WTC11 (cell line): Measurements from ENCODE around the gene NRG3. TPM values are rescaled to one million over a fixed set of nuclear protein-coding genes. Genes with fewer than 3 reads are reported as not detected.

ENCODE experiments used
- ATAC-seq: fragments of 200-7000 bp; cut with Tn5 transposase; 2 replicates; pipeline ENCODE4 v1.10.0; 2021; ENCODE audit warnings: mild to moderate bottlenecking, moderate library complexity
- CTCF ChIA-PET: fragments of 300-600 bp; sonication (Branson Sonifier 250); formaldehyde crosslinking; loops from one replicate; lab custom pipeline; 2021; ENCODE audit warnings: antibody characterized with exemption; lab: Charles Lee
- POLR2A ChIA-PET: fragments of 350-600 bp; sonication (Branson Sonifier 250); formaldehyde crosslinking; loops from one replicate; lab custom pipeline; 2021; ENCODE audit warnings: antibody characterized with exemption; lab: Charles Lee
- DNase-seq: peaks from one replicate; pipeline ENCODE4 v3.0.0; 2021; ENCODE audit warnings: low spot score
- H3K27ac Mint-ChIP-seq: 2 replicates; pipeline ENCODE4 v1.8.0; 2021; ENCODE audit warnings: mixed read lengths
- H3K27me3 Mint-ChIP-seq: 2 replicates; pipeline ENCODE4 v1.8.0; 2021; ENCODE audit warnings: low read depth, mild to moderate bottlenecking, moderate library complexity, mixed read lengths
- H3K36me3 Mint-ChIP-seq: 2 replicates; pipeline ENCODE4 v1.8.0; 2021; ENCODE audit warnings: mixed read lengths
- H3K4me1 Mint-ChIP-seq: 2 replicates; pipeline ENCODE4 v1.8.0; 2022; ENCODE audit warnings: mixed read lengths
- H3K4me3 Mint-ChIP-seq: 2 replicates; pipeline ENCODE4 v1.8.0; 2021; ENCODE audit warnings: mild to moderate bottlenecking, moderate library complexity, mixed read lengths
- H3K9me3 Mint-ChIP-seq: 2 replicates; pipeline ENCODE4 v1.8.0; 2021; ENCODE audit warnings: mixed read lengths
- AR ChIP-seq: fragments of 250-450 bp; sonication (Bioruptor Pico); IDR thresholded peaks from 2 replicates; pipeline ENCODE4 v1.9.0; 2021; ENCODE audit warnings: mild to moderate bottlenecking
- ATF1 ChIP-seq: sonication (generic); formaldehyde crosslinking; IDR thresholded peaks from 2 replicates; pipeline ENCODE4 v1.8.1; 2023; ENCODE audit warnings: mild to moderate bottlenecking, moderate library complexity, missing genetic modification reagents
- ATF2 ChIP-seq: sonication (generic); formaldehyde crosslinking; IDR thresholded peaks from 2 replicates; pipeline ENCODE4 v1.8.1; 2022; ENCODE audit warnings: low read depth, missing genetic modification reagents, borderline replicate concordance
- ATF3 ChIP-seq: sonication (generic); formaldehyde crosslinking; conservative IDR thresholded peaks from 2 replicates; pipeline ENCODE4 v1.8.1; 2022; ENCODE audit warnings: mild to moderate bottlenecking, missing genetic modification reagents
- ERG ChIP-seq: fragments of 250-450 bp; sonication (Bioruptor Pico); IDR thresholded peaks from 2 replicates; pipeline ENCODE4 v1.8.0; 2021; ENCODE audit warnings: mild to moderate bottlenecking
- FOXP1 ChIP-seq: sonication (generic); formaldehyde crosslinking; IDR thresholded peaks from 2 replicates; pipeline ENCODE4 v1.8.0; 2022; ENCODE audit warnings: missing genetic modification reagents, mild to moderate bottlenecking, moderate library complexity, borderline replicate concordance
- GRHL2 ChIP-seq: fragments of 250-450 bp; sonication (Bioruptor Pico); IDR thresholded peaks from 2 replicates; pipeline ENCODE4 v1.8.0; 2022; ENCODE audit warnings: mild to moderate bottlenecking, moderate library complexity; ENCODE audit not compliant: insufficient replicate concordance, severe bottlenecking
- NFE2L1 ChIP-seq: sonication (generic); formaldehyde crosslinking; IDR thresholded peaks from 2 replicates; pipeline ENCODE4 v1.8.1; 2023; ENCODE audit warnings: missing genetic modification reagents
- NR1H2 ChIP-seq: sonication (generic); formaldehyde crosslinking; IDR thresholded peaks from 2 replicates; pipeline ENCODE4 v1.9.0; 2021; ENCODE audit warnings: mild to moderate bottlenecking, moderate library complexity, missing genetic modification reagents
- SOX15 ChIP-seq: fragments of 250-450 bp; sonication (Bioruptor Pico); IDR thresholded peaks from 2 replicates; pipeline ENCODE4 v1.9.0; 2021; ENCODE audit warnings: mild to moderate bottlenecking
- SP1 ChIP-seq: sonication (generic); formaldehyde crosslinking; conservative IDR thresholded peaks from 2 replicates; pipeline ENCODE4 v1.8.1; 2022; ENCODE audit warnings: missing genetic modification reagents
- TCF7 ChIP-seq: sonication (generic); formaldehyde crosslinking; IDR thresholded peaks from 2 replicates; pipeline ENCODE4 v1.8.0; 2022; ENCODE audit warnings: mild to moderate bottlenecking, low read depth, missing genetic modification reagents, moderate library complexity
- TP53 ChIP-seq: sonication (generic); formaldehyde crosslinking; IDR thresholded peaks from 2 replicates; pipeline ENCODE4 v1.8.1; 2023; ENCODE audit warnings: mild to moderate bottlenecking, missing genetic modification reagents
- ZNF138 ChIP-seq: sonication (generic); formaldehyde crosslinking; conservative IDR thresholded peaks from 2 replicates; pipeline ENCODE4 v1.8.1; 2022; ENCODE audit warnings: mild to moderate bottlenecking, moderate library complexity, missing genetic modification reagents
- ZNF281 ChIP-seq: sonication (generic); formaldehyde crosslinking; IDR thresholded peaks from 2 replicates; pipeline ENCODE4 v1.8.0; 2023; ENCODE audit warnings: mild to moderate bottlenecking, missing genetic modification reagents
- ZNF317 ChIP-seq: sonication (generic); formaldehyde crosslinking; IDR thresholded peaks from 2 replicates; pipeline ENCODE4 v1.8.1; 2023; ENCODE audit warnings: low read depth, mild to moderate bottlenecking, moderate library complexity, missing genetic modification reagents, borderline replicate concordance
- ZNF416 ChIP-seq: fragments of 250-450 bp; sonication (Bioruptor Pico); IDR thresholded peaks from 2 replicates; pipeline ENCODE4 v1.9.0; 2021; ENCODE audit warnings: mild to moderate bottlenecking, inconsistent platforms
- ZNF512 ChIP-seq: sonication (generic); formaldehyde crosslinking; IDR thresholded peaks from 2 replicates; pipeline ENCODE4 v1.8.1; 2022; ENCODE audit warnings: missing genetic modification reagents, borderline replicate concordance
- total RNA-seq: library from RNA; stranded (reverse); gene quantifications from 3 replicates; pipeline ENCODE4 v1.2.3, GENCODE V29; 2021
- TF ChIP-seq, protein P1 (sequence below): fragments of 250-450 bp; sonication (Bioruptor Pico); conservative IDR thresholded peaks from 2 replicates; pipeline ENCODE4 v1.9.0; 2021; ENCODE audit warnings: mild to moderate bottlenecking
- TF ChIP-seq, protein P2 (sequence below): sonication (generic); formaldehyde crosslinking; IDR thresholded peaks from 2 replicates; pipeline ENCODE4 v1.8.0; 2022; ENCODE audit warnings: mild to moderate bottlenecking, missing genetic modification reagents

The NRG3 gene
- total RNA-seq, 1 experiment from 2014 or later = 7.0 TPM

DNA sequence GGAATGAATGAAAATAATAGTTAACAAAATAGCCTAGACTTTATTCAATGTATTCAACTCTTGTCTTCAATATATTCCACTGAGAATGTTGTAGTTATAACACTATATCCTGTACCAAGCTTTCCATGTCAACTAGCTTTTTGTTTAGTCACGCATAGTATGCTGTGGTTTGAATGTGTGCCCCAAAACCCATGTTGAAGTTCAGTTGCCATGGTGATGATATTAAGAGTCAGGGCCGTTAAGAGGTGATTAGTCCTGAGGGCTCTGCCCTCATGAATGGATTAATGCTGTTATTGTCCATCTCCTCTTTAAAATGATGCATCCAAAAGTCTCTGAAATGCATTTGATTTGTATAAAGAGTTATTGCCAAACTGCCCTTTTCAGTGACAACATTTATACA is 887.6 kb downstream of the NRG3 start:
- H3K36me3 Mint-ChIP-seq = peaks cover 5% of the 10 kb centered on the region; the same call in 1 of the 2 replicates
- peaks cover 10% of the 10 kb centered on the region for H3K9me3 Mint-ChIP-seq
- ChIA-PET POLR2A (no interaction called here), CTCF (no interaction called here)
- H3K4me3 Mint-ChIP-seq = no peak overlapping the region
- ATAC-seq = no peak
- no peaks in the 10 kb centered on the region for H3K27me3 Mint-ChIP-seq
- H3K4me1 Mint-ChIP-seq = peaks cover 30% of the 10 kb centered on the region
- TF ChIP-seq AR (no peak), SOX15 (no peak), ZNF281 (no peak), TP53 (CRISPR knock-in tag) (no peak), ZNF317 (CRISPR knock-in tag) (no peak), FOXP1 (CRISPR knock-in tag) (no peak)
- H3K27ac Mint-ChIP-seq = no peak overlapping the region
- DNase-seq = no peak

DNA sequence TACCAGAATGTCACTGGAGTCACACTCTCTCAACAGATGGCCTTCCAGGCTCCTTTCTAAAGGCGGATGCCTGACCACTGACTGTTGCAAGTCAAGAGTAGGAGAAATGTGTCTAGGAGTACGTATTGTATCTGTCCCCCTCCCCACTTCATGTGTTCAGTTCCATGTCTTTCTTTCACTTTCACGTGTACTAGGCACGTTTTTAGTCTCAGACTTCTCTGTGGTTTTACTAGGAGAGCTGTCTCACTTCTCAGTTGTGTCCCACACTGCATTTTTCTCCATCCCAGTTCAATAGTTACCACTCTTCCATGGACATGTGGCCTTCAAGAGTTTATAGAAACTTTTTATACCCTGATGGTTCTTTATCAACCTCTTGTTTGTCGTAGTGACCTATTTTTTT is 893.0 kb downstream of the NRG3 start:
- ChIA-PET CTCF (no interaction called here), POLR2A (no interaction called here)
- Mint-ChIP-seq H3K36me3 (no peaks in the 10 kb centered on the region), H3K27ac (no peak overlapping the region), H3K4me1 (peaks cover 2% of the 10 kb centered on the region), H3K4me3 (no peak overlapping the region), H3K27me3 (no peaks in the 10 kb centered on the region), H3K9me3 (peaks cover 4% of the 10 kb centered on the region; the same call in 1 of the 2 replicates)
- ATAC-seq (no peak), DNase-seq (no peak)
- TF ChIP-seq, protein P1, sequence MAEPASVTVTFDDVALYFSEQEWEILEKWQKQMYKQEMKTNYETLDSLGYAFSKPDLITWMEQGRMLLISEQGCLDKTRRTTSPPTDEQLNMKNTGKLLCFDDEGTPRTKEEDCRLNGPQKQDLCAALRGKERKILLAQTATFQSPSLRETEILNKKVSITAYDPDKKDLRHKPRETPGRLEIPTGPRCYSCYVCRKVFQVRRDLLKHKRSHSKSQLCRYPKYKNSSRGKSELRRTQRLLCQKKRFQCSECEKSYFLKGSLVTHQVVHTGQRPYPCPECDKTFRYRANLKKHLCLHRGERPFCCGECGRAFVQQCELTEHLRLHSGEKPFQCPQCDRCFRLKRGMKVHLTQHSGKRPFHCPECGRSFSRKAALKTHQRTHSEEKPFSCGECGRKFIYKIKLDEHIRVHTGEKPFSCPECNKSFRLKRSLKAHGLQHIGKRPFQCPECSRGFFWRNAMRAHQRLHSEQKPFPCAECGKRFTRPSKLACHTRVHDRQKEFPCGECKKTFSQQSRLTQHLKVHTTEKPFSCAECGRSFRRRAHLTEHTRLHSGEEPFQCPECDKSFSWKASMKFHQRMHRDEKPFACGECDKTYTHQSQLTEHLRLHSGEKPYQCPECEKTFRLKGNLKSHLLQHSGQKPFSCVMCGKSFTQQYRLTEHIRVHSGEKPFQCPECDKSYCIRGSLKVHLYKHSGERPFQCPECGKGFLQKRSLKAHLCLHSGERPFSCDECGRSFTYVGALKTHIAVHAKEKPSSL (CRISPR knock-in tag) = no peak
- no peak for TF ChIP-seq ZNF512 (CRISPR knock-in tag)
- no peak for TF ChIP-seq NR1H2 (CRISPR knock-in tag)
- no peak for TF ChIP-seq SP1 (CRISPR knock-in tag)
- TF ChIP-seq SOX15 = no peak
- TF ChIP-seq ERG (CRISPR knock-in tag) = no peak
- no peak for TF ChIP-seq ATF3 (CRISPR knock-in tag)
- no peak for TF ChIP-seq ATF1
- no peak for TF ChIP-seq ZNF138 (CRISPR knock-in tag)
- no peak for TF ChIP-seq GRHL2 (CRISPR knock-in tag)
- no peak for TF ChIP-seq TCF7
- TF ChIP-seq, protein P2, sequence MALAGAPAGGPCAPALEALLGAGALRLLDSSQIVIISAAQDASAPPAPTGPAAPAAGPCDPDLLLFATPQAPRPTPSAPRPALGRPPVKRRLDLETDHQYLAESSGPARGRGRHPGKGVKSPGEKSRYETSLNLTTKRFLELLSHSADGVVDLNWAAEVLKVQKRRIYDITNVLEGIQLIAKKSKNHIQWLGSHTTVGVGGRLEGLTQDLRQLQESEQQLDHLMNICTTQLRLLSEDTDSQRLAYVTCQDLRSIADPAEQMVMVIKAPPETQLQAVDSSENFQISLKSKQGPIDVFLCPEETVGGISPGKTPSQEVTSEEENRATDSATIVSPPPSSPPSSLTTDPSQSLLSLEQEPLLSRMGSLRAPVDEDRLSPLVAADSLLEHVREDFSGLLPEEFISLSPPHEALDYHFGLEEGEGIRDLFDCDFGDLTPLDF (CRISPR knock-in tag) = no peak
- no peak for TF ChIP-seq ZNF416 (CRISPR knock-in tag)
- TF ChIP-seq NFE2L1 (CRISPR knock-in tag) = no peak
- TF ChIP-seq ATF2 (CRISPR knock-in tag) = no peak
